OCI-LY7 (cell line): ENCODE measurements around the gene FYN. TPM values are rescaled to one million over a fixed set of nuclear protein-coding genes. Genes with fewer than 3 reads are reported as not detected.

Experiments used
- BruUV-seq: library from RNA; stranded (reverse); fragments of 400-500 nt; replicated peaks from 2 replicates; lab custom pipeline; 2021; lab: Mats Ljungman, UMichigan
- CTCF ChIA-PET: fragments of 300-600 bp; sonication (Branson Sonifier 250); formaldehyde crosslinking; loops from one replicate; lab custom pipeline; 2022; ENCODE audit warnings: antibody characterized with exemption; ENCODE audit not compliant: unreplicated experiment; lab: Charles Lee
- POLR2A ChIA-PET: fragments of 300-600 bp; sonication (Branson Sonifier 250); formaldehyde crosslinking; loops from one replicate; lab custom pipeline; 2022; ENCODE audit warnings: antibody characterized with exemption; lab: Charles Lee
- DNase-seq: peaks from one replicate; pipeline ENCODE4 v3.0.0-alpha.2; 2015; ENCODE audit warnings: low spot score
- H2AFZ ChIP-seq: fragments of 200-600 bp; sonication (generic), shearing (Covaris generic); 2 replicates; pipeline ENCODE4 v1.6.1; 2014; ENCODE audit warnings: mild to moderate bottlenecking, antibody characterized with exemption, low read length, moderate library complexity
- H3K27ac ChIP-seq: fragments of 200-600 bp; sonication (generic); 2 replicates; pipeline ENCODE4 v1.5.1; 2014; ENCODE audit warnings: mixed run types, low read depth, mild to moderate bottlenecking, moderate library complexity, low read length, inconsistent platforms; ENCODE audit not compliant: poor library complexity, severe bottlenecking
- H3K36me3 ChIP-seq: fragments of 200-600 bp; sonication (generic); 2 replicates; pipeline ENCODE4 v1.6.1; 2014; ENCODE audit warnings: mild to moderate bottlenecking, antibody characterized with exemption, low read length, moderate library complexity, mixed read lengths; ENCODE audit not compliant: insufficient read depth
- H3K4me1 ChIP-seq: fragments of 200-600 bp; sonication (generic); 2 replicates; pipeline ENCODE4 v1.5.1; 2014; ENCODE audit warnings: mild to moderate bottlenecking, low read length; ENCODE audit not compliant: insufficient read depth, poor library complexity, severe bottlenecking
- H3K4me2 ChIP-seq: fragments of 200-600 bp; sonication (generic); 2 replicates; pipeline ENCODE4 v1.6.1; 2014; ENCODE audit warnings: mild to moderate bottlenecking, low read length
- H3K4me3 ChIP-seq: fragments of 200-600 bp; sonication (generic); 2 replicates; pipeline ENCODE4 v1.5.1; 2014; ENCODE audit warnings: mild to moderate bottlenecking, low read depth, low read length; ENCODE audit not compliant: poor library complexity, severe bottlenecking
- H3K79me2 ChIP-seq: fragments of 200-600 bp; sonication (generic); 2 replicates; pipeline ENCODE4 v1.6.1; 2016; ENCODE audit warnings: low read depth, mild to moderate bottlenecking, low read length, moderate library complexity, mixed read lengths; ENCODE audit not compliant: insufficient read depth
- H3K9me2 ChIP-seq: fragments of 200-600 bp; sonication (generic); 2 replicates; pipeline ENCODE4 v1.6.1; 2016; ENCODE audit warnings: mild to moderate bottlenecking, low read length, mixed read lengths; ENCODE audit not compliant: insufficient read depth
- H3K9me3 ChIP-seq: fragments of 200-600 bp; sonication (generic); 2 replicates; pipeline ENCODE4 v1.6.1; 2014; ENCODE audit warnings: mild to moderate bottlenecking, mixed run types, low read length, mixed read lengths
- H4K20me1 ChIP-seq: fragments of 200-600 bp; sonication (generic); 2 replicates; pipeline ENCODE4 v1.6.1; 2014; ENCODE audit warnings: mild to moderate bottlenecking, antibody characterized with exemption, low read length, moderate library complexity, mixed read lengths; ENCODE audit not compliant: insufficient read depth
- EZH2phosphoT487 ChIP-seq: fragments of 200-600 bp; sonication (generic); IDR thresholded peaks from 2 replicates; pipeline ENCODE4 v1.6.1; 2018; ENCODE audit warnings: low read depth, borderline replicate concordance, mild to moderate bottlenecking, mixed run types, antibody characterized with exemption, low read length, moderate library complexity, mixed read lengths
- intact Hi-C: fragments of 100-400 bp; cut with micrococcal nuclease; formaldehyde crosslinking; loops from one replicate; pipeline ENCODE4 v1.10.0; 2022; ENCODE audit not compliant: unreplicated experiment
- total RNA-seq, 2 experiments: library from RNA; depleted of rRNA in 1 of 2; stranded (reverse); fragments of >200 nt in 1 of 2; shearing (Covaris generic) in 1 of 2; gene quantifications; 2 replicates each; pipeline ENCODE4 v1.2.3, GENCODE V29; 2014 to 2022
- TF ChIP-seq, protein P1 (sequence below): fragments of 200-600 bp; sonication (generic); conservative IDR thresholded peaks from 2 replicates; pipeline ENCODE4 v1.5.1; 2014; ENCODE audit warnings: mild to moderate bottlenecking, antibody characterized with exemption, low read length, moderate library complexity, mixed read lengths

The FYN gene
- total RNA-seq, 2 experiments from 2014 or later: 57.3 to 92.9 TPM

DNA sequence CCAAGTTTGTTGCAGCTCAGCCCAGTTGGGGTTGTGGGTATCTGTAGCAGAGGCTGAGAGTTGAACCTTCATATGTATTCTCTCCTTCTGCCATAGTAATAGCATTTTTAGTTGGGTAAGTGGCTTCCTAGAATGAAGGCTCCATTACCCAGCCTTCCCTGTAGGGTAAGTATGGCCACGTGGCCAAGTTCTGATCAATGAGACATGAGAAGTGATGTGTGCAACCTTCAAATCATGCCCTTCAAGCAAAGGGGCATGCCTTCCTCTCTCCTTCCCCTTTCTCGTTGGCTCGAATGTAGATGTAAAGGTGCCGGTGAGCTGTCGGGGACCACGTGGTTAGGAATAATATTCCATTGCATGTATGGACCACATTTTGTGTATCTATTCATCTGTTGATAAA lies 254.8 kb downstream of the FYN start:
- H3K4me2 ChIP-seq: no peak overlapping the region
- no peaks in the 10 kb centered on the region for H3K9me2 ChIP-seq
- no peaks in the 10 kb centered on the region for H3K4me1 ChIP-seq
- no peaks in the 10 kb centered on the region for H3K9me3 ChIP-seq
- no peak for DNase-seq
- no peak overlapping the region for H3K27ac ChIP-seq
- no peaks in the 10 kb centered on the region for H3K79me2 ChIP-seq
- no peaks in the 10 kb centered on the region for H3K36me3 ChIP-seq
- intact Hi-C loops: no loop called here
- BruUV-seq: no TSS peak
- POLR2A ChIA-PET: interaction anchor here (0.6 to 1.0 kb wide), 2 partner anchors 12 to 13 kb away, joined by 3 to 5 read pairs; partner anchors contain the start of gene TRAF3IP2
- H4K20me1 ChIP-seq: no peaks in the 10 kb centered on the region
- TF ChIP-seq, protein P1, sequence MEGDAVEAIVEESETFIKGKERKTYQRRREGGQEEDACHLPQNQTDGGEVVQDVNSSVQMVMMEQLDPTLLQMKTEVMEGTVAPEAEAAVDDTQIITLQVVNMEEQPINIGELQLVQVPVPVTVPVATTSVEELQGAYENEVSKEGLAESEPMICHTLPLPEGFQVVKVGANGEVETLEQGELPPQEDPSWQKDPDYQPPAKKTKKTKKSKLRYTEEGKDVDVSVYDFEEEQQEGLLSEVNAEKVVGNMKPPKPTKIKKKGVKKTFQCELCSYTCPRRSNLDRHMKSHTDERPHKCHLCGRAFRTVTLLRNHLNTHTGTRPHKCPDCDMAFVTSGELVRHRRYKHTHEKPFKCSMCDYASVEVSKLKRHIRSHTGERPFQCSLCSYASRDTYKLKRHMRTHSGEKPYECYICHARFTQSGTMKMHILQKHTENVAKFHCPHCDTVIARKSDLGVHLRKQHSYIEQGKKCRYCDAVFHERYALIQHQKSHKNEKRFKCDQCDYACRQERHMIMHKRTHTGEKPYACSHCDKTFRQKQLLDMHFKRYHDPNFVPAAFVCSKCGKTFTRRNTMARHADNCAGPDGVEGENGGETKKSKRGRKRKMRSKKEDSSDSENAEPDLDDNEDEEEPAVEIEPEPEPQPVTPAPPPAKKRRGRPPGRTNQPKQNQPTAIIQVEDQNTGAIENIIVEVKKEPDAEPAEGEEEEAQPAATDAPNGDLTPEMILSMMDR: no peak
- no peak for TF ChIP-seq EZH2phosphoT487
- H3K4me3 ChIP-seq: no peak overlapping the region
- CTCF ChIA-PET: no interaction called here
- H2AFZ ChIP-seq: no peak overlapping the region

DNA sequence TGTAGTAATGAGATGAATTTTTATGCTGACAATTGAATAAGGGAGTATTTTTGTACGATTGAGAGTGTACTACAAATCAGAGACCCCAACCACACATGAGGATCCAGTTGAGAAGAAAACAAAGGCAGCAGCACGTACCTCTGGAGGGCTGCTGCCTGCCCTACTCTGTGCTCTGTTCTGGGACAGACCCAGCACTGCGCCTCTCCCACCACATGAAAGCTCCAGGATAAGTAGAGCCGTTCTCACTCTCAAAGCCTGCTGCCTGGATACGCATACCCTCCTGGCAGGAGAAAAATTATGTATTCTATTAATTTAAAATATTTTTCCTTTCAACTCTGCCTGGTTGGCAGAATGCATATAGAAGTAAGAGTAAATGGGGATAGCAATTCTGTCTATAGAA lies 256.1 kb downstream of the FYN start:
- no peaks in the 10 kb centered on the region for H3K36me3 ChIP-seq
- CTCF ChIA-PET: no interaction called here
- H3K4me2 ChIP-seq: no peak overlapping the region
- H4K20me1 ChIP-seq: no peaks in the 10 kb centered on the region
- intact Hi-C loops: no loop called here
- H3K4me3 ChIP-seq: no peak overlapping the region
- H3K9me2 ChIP-seq: no peaks in the 10 kb centered on the region
- H3K9me3 ChIP-seq: no peaks in the 10 kb centered on the region
- no peaks in the 10 kb centered on the region for H3K4me1 ChIP-seq
- no peak overlapping the region for H2AFZ ChIP-seq
- no TSS peak for BruUV-seq
- no peak for DNase-seq
- no peaks in the 10 kb centered on the region for H3K79me2 ChIP-seq
- TF ChIP-seq, protein P1: no peak
- TF ChIP-seq EZH2phosphoT487: no peak
- POLR2A ChIA-PET: interaction anchor here (0.7 kb wide), 1 partner anchor 11 kb away, joined by 3 read pairs; the partner anchor contains the start of gene TRAF3IP2
- no peak overlapping the region for H3K27ac ChIP-seq

DNA sequence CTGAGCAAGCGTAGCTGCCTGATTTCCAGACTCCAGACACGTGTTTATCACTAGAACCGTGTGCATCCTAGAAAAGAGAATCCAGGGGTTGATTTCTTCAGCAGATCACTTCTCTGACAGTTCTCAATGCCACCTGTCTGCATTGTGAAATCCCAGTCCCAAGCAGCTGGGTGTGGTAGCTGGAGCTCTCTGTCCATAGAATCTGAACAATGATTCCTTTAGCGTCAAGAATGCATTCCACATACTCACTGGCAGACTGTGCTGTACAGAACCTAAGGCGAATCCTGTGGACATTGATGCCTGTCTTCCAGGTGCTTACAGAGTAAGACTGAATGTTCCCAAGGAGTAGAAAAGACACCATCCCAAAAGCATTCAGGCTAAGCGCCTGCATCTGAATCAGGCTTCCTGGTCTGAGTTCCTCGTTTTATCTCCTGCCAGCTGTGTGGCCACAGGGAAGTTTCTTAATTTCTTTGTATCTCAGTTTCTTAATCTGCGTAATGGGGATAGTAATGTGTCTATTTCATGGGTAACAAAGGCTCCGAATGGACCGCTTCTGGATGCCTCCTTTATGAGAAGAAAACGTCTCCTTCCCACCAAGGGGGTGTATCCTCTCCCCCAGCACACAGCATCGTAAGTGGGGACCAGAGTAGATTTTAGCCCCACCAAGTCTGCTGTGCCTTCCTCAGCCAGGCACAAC lies 257.2 kb downstream of the FYN start:
- no peak overlapping the region for H3K4me2 ChIP-seq
- H3K4me1 ChIP-seq: no peaks in the 10 kb centered on the region
- no peak overlapping the region for H3K4me3 ChIP-seq
- H3K36me3 ChIP-seq: no peaks in the 10 kb centered on the region
- DNase-seq: no peak
- POLR2A ChIA-PET: interaction anchor here (1.4 kb wide), 1 partner anchor 16 kb away, joined by 4 read pairs; no protein-coding TSS in a partner anchor
- H3K9me2 ChIP-seq: no peaks in the 10 kb centered on the region
- H3K9me3 ChIP-seq: no peaks in the 10 kb centered on the region
- intact Hi-C loops: no loop called here
- no peak for TF ChIP-seq EZH2phosphoT487
- TF ChIP-seq, protein P1: no peak
- H4K20me1 ChIP-seq: no peaks in the 10 kb centered on the region
- H3K79me2 ChIP-seq: no peaks in the 10 kb centered on the region
- no TSS peak for BruUV-seq
- no peak overlapping the region for H2AFZ ChIP-seq
- no peak overlapping the region for H3K27ac ChIP-seq
- CTCF ChIA-PET: no interaction called here
